RWPE1 (cell line): Measurements from ENCODE around the gene WLS.
A peak's percentile ranks its signal among the peaks of the same experiment; 100 is the strongest.

Experiments used
- CTCF ChIA-PET: fragments of 350-600 bp; sonication (Branson Sonifier 250); formaldehyde crosslinking; extraction: SDS; loops from one replicate; lab custom pipeline; 2021; lab: Yijun Ruan, JAX
- POLR2A ChIA-PET: fragments of 400-600 bp; formaldehyde crosslinking; extraction: SDS; loops from one replicate; lab custom pipeline; 2020; ENCODE audit warnings: antibody characterized with exemption; ENCODE audit not compliant: low non-redundant PET; lab: Yijun Ruan, JAX
- DNase-seq: peaks from one replicate; pipeline ENCODE4 v3.0.0; 2012; ENCODE audit warnings: low spot score
- H3K27ac ChIP-seq: fragments of 450-650 bp; 2 replicates; pipeline ENCODE4 v1.5.1; 2017
- CTCF ChIP-seq: fragments of 450-650 bp; conservative IDR thresholded peaks from 2 replicates; pipeline ENCODE4 v1.5.1; 2017; ENCODE audit warnings: low read depth, mild to moderate bottlenecking

WLS gene

GRCh38 chr1:68116643-68117235 is 115.6 kb downstream of the WLS start:
- ChIA-PET CTCF (interaction anchor here (0.5 to 2.0 kb wide), 13 partner anchors 14 to 608 kb away, joined by 3 to 10 read pairs (median 3); partner anchors contain the start of gene WLS), POLR2A (no interaction called here)
- peak; percentile 41 for DNase-seq
- TF ChIP-seq CTCF = peak; percentile 82
- no peak overlapping the region for H3K27ac ChIP-seq

- ChIA-PET CTCF (interaction anchor here (0.6 to 2.0 kb wide), 4 partner anchors 16 to 278 kb away, joined by 3 to 10 read pairs (median 4); partner anchors contain the start of gene WLS), POLR2A (no interaction called here)
- H3K27ac ChIP-seq = no peak overlapping the region
- TF ChIP-seq CTCF = no peak
- no peak for DNase-seq
These were observed 117.0 kb downstream of the WLS start for GRCh38 chr1:68115308-68115707.

- POLR2A ChIA-PET = no interaction called here
- CTCF ChIA-PET = interaction anchor here (0.9 kb wide), 1 partner anchor 229 kb away, joined by 3 read pairs; no protein-coding TSS in a partner anchor
These were observed 118.4 kb downstream of the WLS start for GRCh38 chr1:68113966-68114365.

GRCh38 chr1:68112835-68113243 is 119.5 kb downstream of the WLS start:
- CTCF ChIA-PET = interaction anchor here (0.9 kb wide), 1 partner anchor 230 kb away, joined by 3 read pairs; no protein-coding TSS in a partner anchor
- no peak overlapping the region for H3K27ac ChIP-seq
- TF ChIP-seq CTCF = no peak
- POLR2A ChIA-PET = no interaction called here
- peak; percentile 72 for DNase-seq

More at GRCh38 chr1:68113966-68114365, 118.4 kb downstream of the WLS start:
- TF ChIP-seq CTCF = no peak
- no peak overlapping the region for H3K27ac ChIP-seq
- DNase-seq = no peak

- ChIA-PET POLR2A (no interaction called here), CTCF (interaction anchor here (0.7 to 1.0 kb wide), 2 partner anchors 340 to 413 kb away, joined by 3 read pairs; no protein-coding TSS in a partner anchor)
- peak; percentile 41 for TF ChIP-seq CTCF
- peak; percentile 41 for DNase-seq
- H3K27ac ChIP-seq = 0 out of 2 replicates have a peak overlapping the region, but pooled peaks have one; percentile 1
These were observed 120.5 kb downstream of the WLS start for GRCh38 chr1:68111519-68112436.

- CTCF ChIA-PET = interaction anchor here (1.1 kb wide), 1 partner anchor 342 kb away, joined by 4 read pairs; no protein-coding TSS in a partner anchor
- DNase-seq = no peak
- TF ChIP-seq CTCF = no peak
- H3K27ac ChIP-seq = no peak overlapping the region
- POLR2A ChIA-PET = no interaction called here
These were observed 124.6 kb downstream of the WLS start for GRCh38 chr1:68107771-68108170.
